ENCODE measurements around the gene RNU7-1.

Gene RNU7-1

GRCh38 chr12:6914947-6915788 lies 28.4 kb upstream of the RNU7-1 start:
- TF ChIP-seq SIN3A (IDR thresholded peaks at IDR 0.05; ENCODE audit: borderline replicate concordance, insufficient read depth, low read length): no peak
- TF ChIP-seq FOXP2 (optimal IDR thresholded peaks at IDR 0.05; ENCODE audit: borderline replicate concordance, extremely low read depth, extremely low read length, insufficient read depth): no peak
- no peak for TF ChIP-seq POLR2AphosphoS5 (IDR thresholded peaks at IDR 0.05; ENCODE audit: low read depth, low read length)
- TF ChIP-seq REST (IDR thresholded peaks at IDR 0.05; ENCODE audit: insufficient read depth in 1 of 2, low read depth in 2 of 2, low read length in 2 of 2): no peak

GRCh38 chr12:6915789-6916285 lies 27.8 kb upstream of the RNU7-1 start:
- TF ChIP-seq POLR2AphosphoS5 (IDR thresholded peaks at IDR 0.05; ENCODE audit: low read depth, low read length) (no peak), REST (IDR thresholded peaks at IDR 0.05; ENCODE audit: insufficient read depth in 1 of 2, low read depth in 2 of 2, low read length in 2 of 2) (no peak), TAF1 (IDR thresholded peaks at IDR 0.05; ENCODE audit: borderline replicate concordance, insufficient read depth, low read length) (no peak), FOXP2 (optimal IDR thresholded peaks at IDR 0.05; ENCODE audit: borderline replicate concordance, extremely low read depth, extremely low read length, insufficient read depth) (no peak), SIN3A (IDR thresholded peaks at IDR 0.05; ENCODE audit: borderline replicate concordance, insufficient read depth, low read length) (no peak)

GRCh38 chr12:6916426-6917200 lies 27.0 kb upstream of the RNU7-1 start:
- TF ChIP-seq TAF1 (IDR thresholded peaks at IDR 0.05; ENCODE audit: borderline replicate concordance, insufficient read depth, low read length): no peak

- TF ChIP-seq SIN3A (IDR thresholded peaks at IDR 0.05; ENCODE audit: borderline replicate concordance, insufficient read depth, low read length) (no peak), FOXP2 (optimal IDR thresholded peaks at IDR 0.05; ENCODE audit: borderline replicate concordance, extremely low read depth, extremely low read length, insufficient read depth) (no peak), REST (IDR thresholded peaks at IDR 0.05; ENCODE audit: insufficient read depth in 1 of 2, low read depth in 2 of 2, low read length in 2 of 2) (no peak), TAF1 (IDR thresholded peaks at IDR 0.05; ENCODE audit: borderline replicate concordance, insufficient read depth, low read length) (no peak), POLR2AphosphoS5 (IDR thresholded peaks at IDR 0.05; ENCODE audit: low read depth, low read length) (no peak)
Measured at GRCh38 chr12:6917491-6918231, 26.0 kb upstream of the RNU7-1 start.

- TF ChIP-seq TAF1 (IDR thresholded peaks at IDR 0.05; ENCODE audit: borderline replicate concordance, insufficient read depth, low read length) (no peak), REST (IDR thresholded peaks at IDR 0.05; ENCODE audit: insufficient read depth in 1 of 2, low read depth in 2 of 2, low read length in 2 of 2) (no peak)
Measured at GRCh38 chr12:6919588-6919987, 24.0 kb upstream of the RNU7-1 start.
